Chondrocyte (in vitro differentiated cells): Measurements from ENCODE around the gene TBC1D4. TPM values are rescaled to one million over a fixed set of nuclear protein-coding genes. Genes with fewer than 3 reads are reported as not detected.
"Not testable (repeated sequence)": the region's sequence is repeated elsewhere in the genome, so short reads cannot be mapped to it uniquely, and the experiment has no call there.

Experiments used
- DNase-seq: peaks from one replicate; pipeline ENCODE4 v3.0.0; 2021; ENCODE audit warnings: mixed read lengths, low spot score
- H3K27ac Mint-ChIP-seq: one replicate; pipeline ENCODE4 v1.8.0; 2021; ENCODE audit warnings: mild to moderate bottlenecking, moderate library complexity, mixed read lengths; ENCODE audit not compliant: unreplicated experiment
- H3K27me3 Mint-ChIP-seq: 2 replicates; pipeline ENCODE4 v1.8.0; 2021; ENCODE audit warnings: low read depth, mixed read lengths
- H3K36me3 Mint-ChIP-seq: 2 replicates; pipeline ENCODE4 v1.8.0; 2021; ENCODE audit warnings: low read depth, mixed read lengths
- H3K4me1 Mint-ChIP-seq: 2 replicates; pipeline ENCODE4 v1.8.0; 2021; ENCODE audit warnings: low read depth, mild to moderate bottlenecking, mixed read lengths
- H3K4me3 Mint-ChIP-seq: one replicate; pipeline ENCODE4 v1.8.0; 2021; ENCODE audit warnings: mild to moderate bottlenecking, moderate library complexity, mixed read lengths; ENCODE audit not compliant: unreplicated experiment
- H3K9me3 Mint-ChIP-seq: 2 replicates; pipeline ENCODE4 v1.8.0; 2021; ENCODE audit warnings: low read depth, mixed read lengths
- CTCF ChIP-seq: fragments of 200-600 bp; sonication (generic); IDR thresholded peaks from 2 replicates; pipeline ENCODE4 v1.5.0; 2021; ENCODE audit warnings: antibody characterized with exemption, mild to moderate bottlenecking, moderate library complexity
- total RNA-seq: library from RNA; stranded (reverse); gene quantifications from 3 replicates; pipeline ENCODE4 v1.2.1, GENCODE V29; 2021

Gene TBC1D4
- total RNA-seq, 1 donor from 2014 or later, result 5.7 TPM

- DNase-seq, result no peak
- H3K27me3 Mint-ChIP-seq, result no peaks in the 10 kb centered on the region
- H3K27ac Mint-ChIP-seq, result no peak overlapping the region
- H3K9me3 Mint-ChIP-seq, result no peaks in the 10 kb centered on the region
- H3K4me1 Mint-ChIP-seq, result peaks cover 12% of the 10 kb centered on the region
- no peak overlapping the region for H3K4me3 Mint-ChIP-seq
- no peaks in the 10 kb centered on the region for H3K36me3 Mint-ChIP-seq
- TF ChIP-seq CTCF, result no peak
Observed at GRCh38 chr13:75296641-75297040, 185.3 kb downstream of the TBC1D4 start.

GRCh38 chr13:75295201-75295600, 186.8 kb downstream of the TBC1D4 start:
- Mint-ChIP-seq H3K27me3 (no peaks in the 10 kb centered on the region), H3K27ac (no peak overlapping the region), H3K36me3 (no peaks in the 10 kb centered on the region), H3K4me1 (peaks cover 7% of the 10 kb centered on the region), H3K9me3 (no peaks in the 10 kb centered on the region), H3K4me3 (no peak overlapping the region)
- no peak for DNase-seq
- TF ChIP-seq CTCF, result no peak

- no peaks in the 10 kb centered on the region for H3K9me3 Mint-ChIP-seq
- H3K4me1 Mint-ChIP-seq, result no peaks in the 10 kb centered on the region
- DNase-seq, result no peak
- H3K4me3 Mint-ChIP-seq, result no peak overlapping the region
- TF ChIP-seq CTCF, result no peak
- H3K36me3 Mint-ChIP-seq, result no peaks in the 10 kb centered on the region
- H3K27me3 Mint-ChIP-seq, result no peaks in the 10 kb centered on the region
- no peak overlapping the region for H3K27ac Mint-ChIP-seq
Observed at GRCh38 chr13:75294110-75294509, 187.9 kb downstream of the TBC1D4 start.

DNA sequence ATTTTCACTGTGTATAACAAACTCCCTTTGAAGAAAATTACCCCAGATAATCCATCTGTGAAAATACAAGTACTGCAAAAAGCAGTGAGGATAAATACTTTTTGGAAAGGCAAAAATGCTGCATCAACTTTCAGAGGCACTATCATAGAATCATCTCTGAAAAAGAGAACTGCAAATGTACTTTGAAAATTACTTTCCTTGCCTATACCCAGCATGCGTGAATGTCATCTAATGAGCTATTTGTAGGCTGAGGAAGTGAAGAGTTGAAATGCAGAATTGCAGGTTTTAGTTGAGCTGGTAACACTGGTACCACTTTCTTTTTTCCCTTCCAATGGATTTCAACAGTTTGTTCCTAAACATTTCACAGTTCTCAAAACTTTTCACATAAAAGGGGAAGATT, 196.7 kb downstream of the TBC1D4 start:
- Mint-ChIP-seq H3K27me3 (no peaks in the 10 kb centered on the region), H3K9me3 (peaks cover 11% of the 10 kb centered on the region), H3K4me1 (no peaks in the 10 kb centered on the region), H3K36me3 (peaks cover 11% of the 10 kb centered on the region), H3K27ac (no peak overlapping the region), H3K4me3 (no peak overlapping the region)
- no peak for DNase-seq
- TF ChIP-seq CTCF, result no peak

DNA sequence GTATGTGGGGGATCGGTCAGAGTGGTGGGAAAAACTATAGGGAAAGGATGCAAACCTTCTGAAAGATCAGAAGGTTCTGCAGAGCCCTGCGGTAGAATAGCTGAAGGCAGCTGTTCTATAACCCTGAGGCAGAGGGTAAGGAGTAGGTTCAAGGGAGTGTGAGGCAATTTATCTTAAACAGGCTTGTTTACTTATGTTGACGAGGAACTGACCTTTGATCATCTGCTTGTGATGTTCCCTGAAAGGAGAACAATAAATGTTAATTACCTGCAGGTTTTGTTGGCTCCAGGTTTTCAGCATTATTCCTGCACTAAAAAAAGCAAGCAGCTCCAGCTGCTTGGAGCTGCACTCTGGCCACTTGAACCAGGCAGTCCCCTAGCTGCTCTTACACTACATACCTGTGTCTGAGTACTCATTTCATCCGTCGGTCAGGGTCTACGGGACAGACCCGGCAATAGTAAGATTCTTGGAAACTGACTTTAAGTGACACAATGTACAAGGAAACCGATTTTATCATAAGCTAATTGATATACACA, 202.1 kb downstream of the TBC1D4 start:
- no peak for DNase-seq
- TF ChIP-seq CTCF, result no peak
- H3K4me3 Mint-ChIP-seq, result no peak overlapping the region
- peaks cover 13% of the 10 kb centered on the region for H3K36me3 Mint-ChIP-seq
- H3K9me3 Mint-ChIP-seq, result peaks cover 26% of the 10 kb centered on the region
- no peaks in the 10 kb centered on the region for H3K27me3 Mint-ChIP-seq
- no peaks in the 10 kb centered on the region for H3K4me1 Mint-ChIP-seq
- H3K27ac Mint-ChIP-seq, result no peak overlapping the region

DNA sequence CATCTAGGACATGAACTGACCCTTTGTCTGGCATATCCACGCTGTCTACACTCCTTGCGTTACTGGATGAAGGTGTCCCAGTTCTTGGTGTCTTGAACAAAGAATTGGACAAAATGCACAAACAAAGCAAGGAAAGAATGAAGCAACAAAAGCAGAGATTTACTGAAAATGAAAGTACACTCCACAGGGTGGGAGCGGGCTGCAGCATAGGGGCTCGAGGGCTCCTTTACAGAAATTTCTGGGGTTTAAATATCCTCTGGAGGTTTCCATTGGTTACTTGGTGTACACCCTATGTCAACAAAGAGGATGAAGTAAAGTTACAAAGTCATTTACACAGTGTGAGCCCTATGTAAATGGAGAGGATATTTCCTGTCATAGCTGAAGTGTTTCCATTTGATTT, 208.3 kb downstream of the TBC1D4 start:
- not testable (repeated sequence) for DNase-seq, H3K4me1 Mint-ChIP-seq, H3K27me3 Mint-ChIP-seq, H3K27ac Mint-ChIP-seq, H3K4me3 Mint-ChIP-seq
- Mint-ChIP-seq H3K9me3 (peaks cover 26% of the 10 kb centered on the region), H3K36me3 (peaks cover 10% of the 10 kb centered on the region)
